ENCODE measurements around the gene PPP4R3C.
"Not testable (repeated sequence)": the region's sequence is repeated elsewhere in the genome, so short reads cannot be mapped to it uniquely, and the experiment has no call there.

The PPP4R3C gene

DNA sequence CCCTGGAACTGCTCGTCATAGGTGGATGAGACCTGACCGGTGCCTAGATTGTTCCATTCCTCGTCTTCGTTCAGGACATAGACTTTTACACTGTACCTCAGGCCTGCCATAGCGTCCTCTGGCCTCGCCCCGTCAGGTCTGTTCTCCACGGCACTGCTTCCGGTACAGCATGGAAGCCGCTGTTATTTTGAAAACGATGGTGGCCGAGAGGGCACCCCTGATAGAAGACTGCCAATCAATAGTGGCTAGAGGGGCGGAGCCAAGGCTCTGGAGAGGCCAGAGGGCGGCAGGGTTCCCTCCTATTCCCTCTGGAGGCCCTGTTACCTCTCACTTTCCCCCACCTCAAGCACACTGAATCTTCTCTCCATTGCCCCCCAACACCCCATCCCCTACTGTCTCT is at the start of gene PPP4R3C:
TSS of gene PPP4R3C (minus strand) at position 155 of the 400 bp plus-strand sequence. CDS start at position 110, 45 bp downstream.
- no peak for DNase-seq

DNA sequence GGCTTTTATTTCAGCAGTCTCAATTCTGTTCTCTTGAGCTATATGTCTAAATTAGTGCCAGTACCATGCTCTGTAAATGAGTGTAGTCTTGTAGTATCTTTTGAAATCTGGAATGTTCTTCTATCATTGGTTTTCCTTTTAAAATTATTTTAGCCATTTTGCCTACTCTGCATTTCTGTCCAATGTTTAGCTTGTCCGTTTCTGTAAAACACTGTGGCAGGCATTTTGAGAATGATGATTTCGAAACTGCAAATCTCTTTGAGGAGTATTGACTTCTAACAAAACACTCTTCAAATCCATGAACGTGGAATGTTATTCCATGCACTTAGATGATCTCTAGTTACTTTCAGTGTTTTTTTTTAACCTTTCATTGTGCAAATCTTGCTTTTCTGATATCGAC is 28.3 kb upstream of the PPP4R3C start:
- no peak for DNase-seq

DNA sequence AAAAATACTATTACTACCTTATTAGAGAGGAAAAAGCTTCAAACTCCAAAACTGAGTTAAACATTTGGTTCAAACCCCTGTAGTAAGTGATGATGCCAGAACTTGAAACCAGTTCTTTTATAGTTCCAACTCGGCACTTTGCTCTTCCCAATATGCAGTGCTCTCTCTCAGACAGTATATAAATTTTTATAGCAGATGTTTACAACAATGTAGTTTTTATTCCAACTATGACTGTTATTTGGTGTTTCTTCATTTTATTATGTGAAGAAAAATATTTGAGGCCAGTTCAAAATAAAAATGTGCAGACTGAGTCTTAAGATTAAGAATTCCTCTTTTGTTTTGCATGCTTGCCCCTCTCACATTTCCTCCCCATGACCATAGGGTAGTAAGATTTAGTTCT is 2.9 kb upstream of the PPP4R3C start:
- DNase-seq = no peak

DNA sequence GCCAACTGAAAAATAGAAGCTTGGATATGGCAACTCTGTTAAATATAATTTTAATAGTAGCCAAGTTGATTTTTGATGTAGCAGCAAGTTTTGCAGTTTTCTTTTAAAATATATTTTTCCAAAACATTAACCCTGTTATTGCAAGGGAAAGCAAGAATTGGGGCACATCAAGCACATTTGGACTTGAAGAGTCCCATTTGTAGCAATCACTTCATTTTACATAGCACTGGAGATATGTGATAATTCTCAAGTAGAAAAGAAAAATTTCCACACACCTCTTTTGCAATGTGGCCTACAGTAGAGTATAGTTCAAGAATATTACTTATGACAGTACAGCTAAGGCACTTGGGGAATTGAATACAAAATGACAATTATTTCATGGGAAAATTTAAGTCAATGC is 1.9 kb upstream of the PPP4R3C start:
- DNase-seq = no peak

DNA sequence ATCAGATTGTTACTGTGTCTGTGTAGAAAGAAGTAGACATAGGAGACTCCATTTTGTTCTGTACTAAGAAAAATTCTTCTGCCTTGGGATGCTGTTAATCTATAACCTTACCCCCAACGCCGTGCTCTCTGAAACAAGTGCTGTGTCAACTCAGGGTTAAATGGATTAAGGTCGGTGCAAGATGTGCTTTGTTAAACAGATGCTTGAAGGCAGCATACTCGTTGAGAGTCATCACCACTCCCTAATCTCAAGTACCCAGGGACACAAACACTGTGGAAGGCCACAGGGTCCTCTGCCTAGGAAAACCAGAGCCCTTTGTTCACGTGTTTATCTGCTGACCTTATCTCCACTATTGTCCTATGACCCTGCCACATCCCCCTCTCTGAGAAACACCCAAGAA is 4.0 kb downstream of the PPP4R3C start:
- DNase-seq = not testable (repeated sequence)

DNA sequence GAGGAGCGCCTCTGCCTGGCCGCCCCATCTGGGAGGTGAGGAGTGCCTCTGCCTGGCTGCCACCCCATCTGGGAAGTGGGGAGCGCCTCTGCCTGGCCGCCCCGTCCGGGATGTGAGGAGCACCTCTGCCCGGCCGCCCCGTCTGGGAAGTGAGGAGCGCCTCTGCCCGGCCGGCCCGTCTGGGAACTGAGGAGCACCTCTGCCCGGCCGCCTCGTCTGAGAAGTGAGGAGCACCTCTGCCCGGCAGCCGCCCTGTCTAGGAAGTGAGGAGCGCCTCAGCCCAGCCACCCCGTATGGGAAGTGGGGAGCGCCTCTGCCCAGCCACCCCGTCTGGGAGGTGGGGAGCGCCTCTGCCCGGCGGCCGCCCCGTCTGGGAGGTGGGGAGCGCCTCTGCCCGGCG is 4.6 kb downstream of the PPP4R3C start:
- not testable (repeated sequence) for DNase-seq

DNA sequence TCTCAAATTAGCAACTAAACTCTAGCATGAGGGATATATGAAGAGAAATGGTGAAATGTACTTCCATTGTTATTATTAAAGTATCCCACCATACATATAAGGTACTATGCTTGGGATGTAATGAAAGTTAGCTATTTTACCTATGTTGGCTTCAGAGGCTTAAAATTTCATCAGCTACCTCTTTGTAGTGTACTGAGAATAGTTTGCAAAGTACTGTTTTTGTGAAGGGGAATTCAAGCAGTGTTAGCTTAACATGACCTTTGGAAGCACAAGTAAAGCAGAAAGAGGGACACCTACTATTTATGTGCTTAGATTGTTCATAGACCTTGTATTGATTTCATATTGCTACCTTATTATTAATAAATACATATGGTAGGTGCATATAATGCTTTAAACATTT is 11.8 kb downstream of the PPP4R3C start:
- no peak for DNase-seq

DNA sequence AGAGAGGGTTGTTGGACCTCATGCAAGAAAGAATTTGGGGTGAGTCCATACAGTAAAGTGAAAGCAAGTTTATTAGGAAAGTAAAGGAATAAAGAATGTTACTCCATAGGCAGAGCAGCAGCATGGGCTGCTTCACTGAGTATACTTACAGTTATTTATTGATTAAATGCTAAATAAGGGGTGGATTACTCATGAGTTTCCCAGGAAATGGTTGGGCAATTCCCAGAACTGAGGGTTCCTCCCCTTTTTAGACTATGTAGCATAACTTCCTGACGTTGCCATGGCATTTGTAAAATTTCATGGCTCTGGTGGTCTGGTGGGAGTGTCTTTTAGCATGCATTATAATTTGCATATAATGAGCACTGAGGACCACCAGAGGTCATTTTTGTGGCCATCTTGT is 16.7 kb downstream of the PPP4R3C start:
- no peak for DNase-seq

DNA sequence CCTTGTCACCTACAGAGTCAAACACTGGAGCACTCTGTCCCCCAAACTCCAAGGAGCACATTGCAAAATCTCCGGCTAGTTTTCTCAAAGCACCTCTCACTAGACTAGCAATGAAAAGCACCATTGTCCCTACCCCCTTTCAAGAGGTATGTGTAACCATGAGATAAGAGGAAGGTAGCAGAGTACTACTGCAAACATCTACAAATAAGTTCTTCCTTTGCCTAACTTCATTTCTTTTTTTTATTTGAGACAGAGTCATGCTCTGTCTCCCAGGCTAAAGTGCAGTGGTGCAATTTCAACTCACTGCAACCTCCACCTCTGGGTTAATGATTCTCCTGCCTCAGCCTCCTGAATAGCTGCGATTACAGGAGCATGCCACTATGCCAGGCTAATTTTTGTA is 17.7 kb downstream of the PPP4R3C start:
- no peak for DNase-seq

DNA sequence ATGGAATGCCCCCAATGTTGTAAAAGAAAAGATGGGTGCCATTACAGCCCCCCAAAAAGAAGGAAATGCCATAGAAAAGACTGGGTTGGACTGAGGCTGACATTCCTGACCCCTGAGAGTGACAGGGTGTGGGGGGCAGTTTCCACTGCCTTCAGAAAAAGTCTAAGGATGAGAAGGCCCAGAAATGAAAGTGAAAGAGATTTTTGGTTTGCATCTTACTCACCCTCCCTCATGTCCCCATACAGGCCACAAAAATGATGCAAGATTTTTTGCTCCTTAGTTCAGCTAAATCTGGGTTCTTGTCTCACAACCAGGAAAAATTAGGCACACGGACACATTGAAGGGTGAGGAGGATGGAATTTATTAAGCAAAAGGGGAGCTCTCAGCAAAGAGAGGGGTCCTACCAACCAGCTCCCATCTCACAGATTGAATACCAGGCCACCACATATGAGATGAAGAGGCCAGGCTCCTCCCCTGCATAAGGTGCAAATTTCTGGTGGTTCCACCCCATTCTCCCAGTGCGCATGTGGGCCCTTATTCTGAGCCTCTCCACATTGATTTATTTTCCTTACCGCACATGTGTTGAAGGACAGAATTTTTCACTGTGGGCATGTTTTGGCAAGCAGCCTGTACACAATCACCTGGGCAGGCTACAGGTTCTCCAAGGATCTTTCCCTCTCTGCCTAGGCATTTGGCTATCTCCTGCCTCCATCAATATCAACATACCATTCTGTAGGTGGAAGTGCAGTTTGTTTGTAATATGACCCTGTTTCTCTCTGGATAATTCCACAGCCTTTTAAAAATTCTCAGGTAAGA is 18.8 kb downstream of the PPP4R3C start:
- no peak for DNase-seq

DNA sequence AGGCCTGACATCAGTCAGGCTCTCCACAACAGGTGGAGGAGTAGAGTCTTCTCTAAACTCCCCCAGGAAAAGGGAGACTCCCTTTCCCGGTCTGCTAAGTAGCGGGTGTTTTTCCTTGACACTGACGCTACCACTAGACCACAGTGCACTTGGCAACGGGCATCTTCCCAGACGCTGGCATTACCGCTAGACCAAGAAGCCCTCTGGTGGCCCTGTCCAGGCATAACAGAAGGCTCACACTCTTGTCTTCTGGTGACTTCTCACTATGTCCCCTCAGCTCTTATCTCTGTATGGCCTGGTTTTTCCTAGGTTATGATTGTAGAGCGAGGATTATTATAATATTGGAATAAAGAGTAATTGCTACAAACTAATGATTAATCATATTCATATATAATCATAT is 20.7 kb downstream of the PPP4R3C start:
- DNase-seq = not testable (repeated sequence)

DNA sequence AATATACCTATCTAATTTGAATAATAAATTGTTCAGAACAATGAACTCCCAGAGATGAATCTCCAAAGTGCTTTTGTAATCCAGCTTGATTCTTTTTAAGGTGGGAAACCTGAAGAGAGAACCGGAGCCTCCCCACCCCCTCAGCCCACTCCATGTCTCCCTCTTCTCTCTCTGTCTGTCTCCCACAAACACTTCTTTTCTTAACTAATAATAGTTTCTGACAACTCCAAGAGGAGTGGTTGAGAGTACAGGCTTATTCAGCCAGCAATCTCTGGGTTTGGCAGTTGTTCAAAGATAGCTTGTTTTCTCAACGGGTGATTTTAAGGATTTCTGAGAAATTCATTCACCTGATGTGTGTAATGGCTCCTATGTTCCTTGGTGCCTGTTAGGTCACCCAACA is 23.4 kb downstream of the PPP4R3C start:
- no peak for DNase-seq

DNA sequence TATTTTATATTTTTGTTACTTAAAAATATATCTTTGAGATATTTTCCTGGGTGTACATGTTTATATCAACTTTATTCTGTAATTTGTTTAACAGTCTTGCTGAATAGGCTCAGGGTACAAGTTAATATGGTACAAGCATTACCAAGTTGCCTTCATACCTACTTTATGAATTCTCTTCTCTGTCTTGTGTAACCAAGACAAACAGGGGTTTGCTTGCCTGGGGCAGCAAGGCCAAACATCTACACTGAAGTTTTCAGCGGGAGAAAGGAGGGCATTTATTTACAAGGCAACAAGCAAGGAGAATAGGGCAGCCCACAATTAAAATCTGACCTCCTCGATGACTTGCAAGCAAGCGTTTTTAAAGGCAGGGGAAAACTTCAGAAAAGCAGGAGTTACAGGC is 24.2 kb downstream of the PPP4R3C start:
- no peak for DNase-seq

DNA sequence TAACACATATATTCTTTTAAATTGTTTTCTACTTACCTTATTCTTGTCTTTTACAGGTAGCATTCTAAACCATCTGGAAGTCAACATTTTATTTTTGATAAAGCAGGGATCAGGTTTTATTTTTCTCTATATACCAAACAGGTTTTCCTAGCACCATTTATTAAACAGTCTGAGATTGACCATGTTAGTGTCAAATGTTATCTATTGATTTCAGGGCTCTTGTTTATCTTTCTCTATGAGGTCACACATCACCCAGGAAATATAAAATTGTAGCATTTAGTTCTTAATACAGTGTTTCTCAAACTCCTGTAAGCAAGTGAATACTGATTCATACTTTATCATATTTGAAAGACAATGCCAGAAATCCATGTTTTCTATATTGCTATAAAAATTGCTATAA is 28.1 kb downstream of the PPP4R3C start:
- DNase-seq = no peak

All from activated effector memory CD4-positive, alpha-beta T cell treated with Interleukin-2 at 50 U/mL for 16 hours (primary cell).